Retinal pigment epithelial cell (primary cell): ENCODE results near the gene HERC2.

Experiments used
- DNase-seq: peaks from one replicate; pipeline ENCODE4 v3.0.0-alpha.2; 2010; ENCODE audit warnings: low read depth
- H3K4me3 ChIP-seq: 2 replicates; pipeline ENCODE4 v1.5.1; 2011; ENCODE audit warnings: mild to moderate bottlenecking, low read length, control low read depth, moderate library complexity
- CTCF ChIP-seq: conservative IDR thresholded peaks from 2 replicates; pipeline ENCODE4 v1.5.1; 2011; ENCODE audit warnings: low read depth, low read length, control low read depth, inconsistent platforms

The HERC2 gene

GRCh38 chr15:28103831-28104230, 218.1 kb downstream of the HERC2 start:
- H3K4me3 ChIP-seq: no peak overlapping the region
- no peak for TF ChIP-seq CTCF
- no peak for DNase-seq

- TF ChIP-seq CTCF: no peak
- DNase-seq: no peak
- H3K4me3 ChIP-seq: no peak overlapping the region
Observed at GRCh38 chr15:28101983-28102441, 220.0 kb downstream of the HERC2 start.

- TF ChIP-seq CTCF: no peak
- no peak overlapping the region for H3K4me3 ChIP-seq
Observed at GRCh38 chr15:28101201-28101600, 220.8 kb downstream of the HERC2 start.

GRCh38 chr15:28100516-28101195, 221.3 kb downstream of the HERC2 start:
- TF ChIP-seq CTCF: no peak
- H3K4me3 ChIP-seq: no peak overlapping the region
- DNase-seq: no peak

More at GRCh38 chr15:28101201-28101600, 220.8 kb downstream of the HERC2 start:
- no peak for DNase-seq

GRCh38 chr15:28099555-28100140, 222.3 kb downstream of the HERC2 start:
- no peak for DNase-seq
- TF ChIP-seq CTCF: no peak
- peak overlapping the region; percentile 39 for H3K4me3 ChIP-seq

GRCh38 chr15:28098766-28099554, 223.0 kb downstream of the HERC2 start, which contains the start of gene OCA2:
Gene OCA2, minus strand, starts transcription at chr15:28099315. Its CDS starts 17,441 bp downstream, at chr15:28081874.
- TF ChIP-seq CTCF: peak; percentile 48
- peak within 1 kb of the TSS; percentile 40 for H3K4me3 ChIP-seq
- peak; percentile 60 for DNase-seq
